ENCODE results near the gene DVL2. TPM values are rescaled to one million over a fixed set of nuclear protein-coding genes. Genes with fewer than 3 reads are reported as not detected.

The DVL2 gene
- total RNA-seq, 2 experiments from 2014 or later: 53.2 TPM

- Mint-ChIP-seq H3K4me1 (peaks cover 26% of the 10 kb centered on the region), H3K27me3 (peaks cover 33% of the 10 kb centered on the region), H3K36me3 (ENCODE audit: low read depth) (peaks cover 6% of the 10 kb centered on the region), H3K27ac (peak within 1 kb of the TSS; percentile 64), H3K4me3 (peak within 1 kb of the TSS; percentile 58), H3K9me3 (no peaks in the 10 kb centered on the region)
- ChIA-PET CTCF (no interaction called here), POLR2A (interaction anchor here (0.5 kb wide), 1 partner anchor 87 kb away, joined by 4 read pairs; no protein-coding TSS in a partner anchor)
- DNase-seq: no peak
These were observed 28.0 kb upstream of the DVL2 start, which contains the start of gene CLDN7 for GRCh38 chr17:7262192-7262934. TSS of gene CLDN7 (minus strand) at chr17:7262478. CDS start at chr17:7262043, 435 bp downstream.

GRCh38 chr17:7261379-7262191 lies 27.3 kb upstream of the DVL2 start:
- Mint-ChIP-seq H3K4me1 (peaks cover 29% of the 10 kb centered on the region), H3K36me3 (ENCODE audit: low read depth) (peaks cover 9% of the 10 kb centered on the region), H3K9me3 (no peaks in the 10 kb centered on the region), H3K27ac (no peak overlapping the region), H3K4me3 (peak overlapping the region; percentile 49), H3K27me3 (peaks cover 30% of the 10 kb centered on the region)
- POLR2A ChIA-PET: interaction anchor here (0.5 kb wide), 1 partner anchor 88 kb away, joined by 4 read pairs; no protein-coding TSS in a partner anchor
- no peak for DNase-seq
- CTCF ChIA-PET: no interaction called here

GRCh38 chr17:7260651-7261378 lies 26.5 kb upstream of the DVL2 start:
- peaks cover 27% of the 10 kb centered on the region for H3K27me3 Mint-ChIP-seq
- peak; percentile 39 for DNase-seq
- H3K9me3 Mint-ChIP-seq: no peaks in the 10 kb centered on the region
- H3K4me1 Mint-ChIP-seq: peaks cover 33% of the 10 kb centered on the region
- peak overlapping the region; percentile 31 for H3K27ac Mint-ChIP-seq
- POLR2A ChIA-PET: no interaction called here
- CTCF ChIA-PET: no interaction called here
- H3K36me3 Mint-ChIP-seq (ENCODE audit: low read depth): peaks cover 13% of the 10 kb centered on the region
- peak overlapping the region; percentile 41 for H3K4me3 Mint-ChIP-seq

- ChIA-PET POLR2A (interaction anchor here (1.1 kb wide), 1 partner anchor 11 kb away, joined by 3 read pairs; no protein-coding TSS in a partner anchor), CTCF (interaction anchor here (1.0 kb wide), 1 partner anchor 64 kb away, joined by 5 read pairs; no protein-coding TSS in a partner anchor)
- Mint-ChIP-seq H3K27ac (no peak overlapping the region), H3K36me3 (ENCODE audit: low read depth) (peaks cover 13% of the 10 kb centered on the region), H3K27me3 (peaks cover 27% of the 10 kb centered on the region), H3K4me3 (no peak overlapping the region), H3K9me3 (no peaks in the 10 kb centered on the region), H3K4me1 (peaks cover 33% of the 10 kb centered on the region)
- no peak for DNase-seq
These were observed 25.8 kb upstream of the DVL2 start for GRCh38 chr17:7260151-7260550.

- no peaks in the 10 kb centered on the region for H3K9me3 Mint-ChIP-seq
- H3K27me3 Mint-ChIP-seq: peaks cover 26% of the 10 kb centered on the region
- CTCF ChIA-PET: interaction anchor here (0.7 to 1.0 kb wide), 2 partner anchors 22 to 65 kb away, joined by 3 to 5 read pairs; no protein-coding TSS in a partner anchor
- POLR2A ChIA-PET: interaction anchor here (1.1 kb wide), 1 partner anchor 10 kb away, joined by 3 read pairs; no protein-coding TSS in a partner anchor
- peaks cover 37% of the 10 kb centered on the region for H3K4me1 Mint-ChIP-seq
- H3K36me3 Mint-ChIP-seq (ENCODE audit: low read depth): peaks cover 17% of the 10 kb centered on the region
- no peak overlapping the region for H3K27ac Mint-ChIP-seq
- no peak for DNase-seq
- no peak overlapping the region for H3K4me3 Mint-ChIP-seq
These were observed 25.2 kb upstream of the DVL2 start for GRCh38 chr17:7259555-7259889.

GRCh38 chr17:7258731-7259554 lies 24.6 kb upstream of the DVL2 start:
- H3K36me3 Mint-ChIP-seq (ENCODE audit: low read depth): peaks cover 23% of the 10 kb centered on the region
- ChIA-PET CTCF (interaction anchor here (0.6 to 1.0 kb wide), 3 partner anchors 21 to 140 kb away, joined by 3 to 5 read pairs (median 3); no protein-coding TSS in a partner anchor), POLR2A (interaction anchor here (1.1 kb wide), 1 partner anchor 10 kb away, joined by 3 read pairs; no protein-coding TSS in a partner anchor)
- no peak overlapping the region for H3K27ac Mint-ChIP-seq
- no peaks in the 10 kb centered on the region for H3K9me3 Mint-ChIP-seq
- H3K27me3 Mint-ChIP-seq: peaks cover 20% of the 10 kb centered on the region
- DNase-seq: no peak
- peaks cover 38% of the 10 kb centered on the region for H3K4me1 Mint-ChIP-seq
- no peak overlapping the region for H3K4me3 Mint-ChIP-seq

GRCh38 chr17:7256766-7257456 lies 22.6 kb upstream of the DVL2 start:
- Mint-ChIP-seq H3K27ac (no peak overlapping the region), H3K4me3 (no peak overlapping the region), H3K27me3 (peaks cover 3% of the 10 kb centered on the region), H3K36me3 (ENCODE audit: low read depth) (peaks cover 24% of the 10 kb centered on the region), H3K9me3 (no peaks in the 10 kb centered on the region), H3K4me1 (peaks cover 34% of the 10 kb centered on the region)
- ChIA-PET CTCF (interaction anchor here (0.6 to 1.2 kb wide), 5 partner anchors 10 to 37 kb away, joined by 3 read pairs; no protein-coding TSS in a partner anchor), POLR2A (no interaction called here)
- no peak for DNase-seq

GRCh38 chr17:7254511-7254910 lies 20.2 kb upstream of the DVL2 start:
- Mint-ChIP-seq H3K4me1 (peaks cover 36% of the 10 kb centered on the region), H3K27me3 (no peaks in the 10 kb centered on the region), H3K4me3 (peak overlapping the region; percentile 32), H3K36me3 (ENCODE audit: low read depth) (peaks cover 22% of the 10 kb centered on the region), H3K27ac (peak overlapping the region; percentile 50), H3K9me3 (no peaks in the 10 kb centered on the region)
- CTCF ChIA-PET: interaction anchor here (0.6 to 1.1 kb wide), 4 partner anchors 8 to 432 kb away, joined by 3 to 5 read pairs (median 3); partner anchors contain the start of gene TP53
- POLR2A ChIA-PET: no interaction called here
- DNase-seq: no peak

GRCh38 chr17:7253082-7253481 lies 18.8 kb upstream of the DVL2 start:
- Mint-ChIP-seq H3K9me3 (no peaks in the 10 kb centered on the region), H3K4me3 (peak overlapping the region; percentile 94), H3K27ac (peak overlapping the region; percentile 99), H3K36me3 (ENCODE audit: low read depth) (peaks cover 18% of the 10 kb centered on the region), H3K4me1 (peaks cover 47% of the 10 kb centered on the region), H3K27me3 (no peaks in the 10 kb centered on the region)
- CTCF ChIA-PET: no interaction called here
- no peak for DNase-seq
- POLR2A ChIA-PET: no interaction called here

- Mint-ChIP-seq H3K36me3 (ENCODE audit: low read depth) (peaks cover 18% of the 10 kb centered on the region), H3K4me1 (peaks cover 47% of the 10 kb centered on the region), H3K4me3 (peak within 1 kb of the TSS; percentile 95), H3K9me3 (no peaks in the 10 kb centered on the region), H3K27me3 (no peaks in the 10 kb centered on the region), H3K27ac (peak within 1 kb of the TSS; percentile 99)
- peak; percentile 93 for DNase-seq
- ChIA-PET CTCF (interaction anchor here (1.0 to 2.5 kb wide), 2 partner anchors 11 to 40 kb away, joined by 3 to 11 read pairs; partner anchors contain the start of gene GABARAP), POLR2A (no interaction called here)
These were observed 18.1 kb upstream of the DVL2 start, which contains the start of gene ELP5 for GRCh38 chr17:7252176-7253043. TSS of gene ELP5 (plus strand) at chr17:7252215. CDS start at chr17:7252551, 336 bp downstream.
